ENCODE measurements around the gene TBK1.
"Not testable (repeated sequence)": the region's sequence is repeated elsewhere in the genome, so short reads cannot be mapped to it uniquely, and the experiment has no call there.

TBK1 gene

GRCh38 chr12:64497484-64497883 is 45.6 kb downstream of the TBK1 start:
- no peak for DNase-seq (ENCODE audit: low spot score)

DNA sequence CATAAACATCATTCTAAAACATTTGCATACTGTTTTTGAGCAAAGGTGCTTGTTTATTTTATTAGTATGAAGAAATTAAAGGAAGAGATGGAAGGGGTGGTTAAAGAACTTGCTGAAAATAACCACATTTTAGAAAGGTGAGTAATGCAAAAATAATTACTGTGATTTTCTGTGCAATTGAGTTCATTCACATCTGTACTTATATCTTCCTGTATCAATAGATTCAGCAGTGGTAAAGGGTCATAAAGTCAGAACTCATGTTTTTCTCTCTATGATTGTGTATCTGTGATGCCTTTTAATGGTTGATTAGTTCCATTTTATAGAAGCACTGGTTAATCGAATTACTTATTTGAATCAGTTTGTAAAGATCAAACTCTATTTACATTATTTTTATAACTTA is 46.0 kb downstream of the TBK1 start:
- DNase-seq (ENCODE audit: low spot score) = no peak

DNA sequence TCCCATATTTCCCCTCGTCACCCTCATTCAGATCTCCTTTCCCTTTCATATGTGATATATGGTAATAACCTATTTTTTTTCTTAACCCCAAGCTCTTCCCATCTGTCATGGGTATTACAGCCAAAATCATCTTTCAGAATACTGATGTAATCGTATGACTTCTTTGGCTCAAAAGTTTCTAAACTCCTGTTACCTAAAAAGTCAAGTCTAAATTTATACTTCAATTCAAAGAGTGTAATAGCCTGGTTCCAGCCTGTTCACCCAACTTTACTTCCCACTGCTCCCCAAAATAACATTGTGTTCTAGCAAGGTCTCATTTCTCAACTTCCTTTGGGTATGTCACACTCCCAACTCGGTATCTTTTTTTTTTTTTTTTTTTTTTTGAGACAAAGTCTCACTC is 48.5 kb downstream of the TBK1 start:
- no peak for DNase-seq (ENCODE audit: low spot score)

DNA sequence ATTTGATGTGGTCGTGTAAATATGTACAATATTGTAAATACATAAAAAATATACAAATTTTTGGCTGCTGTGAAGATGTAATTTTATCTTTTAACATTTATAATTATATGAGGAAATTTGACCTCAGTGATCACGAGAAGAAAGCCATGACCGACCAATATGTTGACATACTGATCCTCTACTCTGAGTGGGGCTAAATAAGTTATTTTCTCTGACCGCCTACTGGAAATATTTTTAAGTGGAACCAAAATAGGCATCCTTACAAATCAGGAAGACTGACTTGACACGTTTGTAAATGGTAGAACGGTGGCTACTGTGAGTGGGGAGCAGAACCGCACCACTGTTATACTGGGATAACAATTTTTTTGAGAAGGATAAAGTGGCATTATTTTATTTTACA is 49.6 kb downstream of the TBK1 start:
- no peak for DNase-seq (ENCODE audit: low spot score)

DNA sequence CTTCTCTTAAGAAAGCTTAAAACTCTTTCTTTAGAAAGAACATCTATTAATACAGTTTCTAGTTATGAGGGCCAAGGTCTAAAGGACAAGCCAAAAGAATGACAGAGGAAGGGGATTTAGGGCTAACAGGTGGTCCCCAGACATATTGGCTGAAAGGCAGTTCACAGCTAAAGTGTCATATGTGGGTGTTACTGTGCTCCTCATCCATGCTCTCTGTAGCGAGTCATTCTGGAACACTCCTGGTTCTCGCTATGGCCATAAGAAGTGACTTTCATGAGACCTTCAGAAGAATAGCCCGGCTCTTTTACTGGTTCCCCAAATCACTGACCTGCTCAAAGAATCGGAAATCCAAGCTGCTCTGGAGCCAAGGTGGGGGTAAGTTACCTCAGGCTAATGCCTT is 55.0 kb downstream of the TBK1 start:
- DNase-seq (ENCODE audit: low spot score) = no peak

DNA sequence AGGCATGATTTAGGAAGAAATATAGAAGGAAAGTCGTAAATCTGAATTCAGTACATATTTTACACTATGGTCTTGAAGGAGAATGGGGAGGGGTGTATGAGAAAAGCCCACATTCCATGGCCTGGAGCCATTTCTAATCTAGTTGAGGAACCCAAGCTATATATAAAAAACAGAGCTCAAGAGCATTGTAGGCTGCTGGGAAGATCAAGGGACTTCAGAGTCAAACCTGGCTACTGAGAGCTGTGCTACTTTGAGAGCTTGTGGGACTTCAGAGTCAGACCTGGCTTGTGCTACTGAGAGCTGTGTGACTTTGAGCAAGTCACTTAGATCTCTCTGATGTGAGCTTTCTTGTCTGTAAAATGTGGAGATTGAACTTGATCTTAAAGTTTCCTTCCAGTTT is 58.7 kb downstream of the TBK1 start:
- DNase-seq (ENCODE audit: low spot score) = no peak

GRCh38 chr12:64518396-64518795 is 66.5 kb downstream of the TBK1 start:
- DNase-seq (ENCODE audit: low spot score) = no peak

DNA sequence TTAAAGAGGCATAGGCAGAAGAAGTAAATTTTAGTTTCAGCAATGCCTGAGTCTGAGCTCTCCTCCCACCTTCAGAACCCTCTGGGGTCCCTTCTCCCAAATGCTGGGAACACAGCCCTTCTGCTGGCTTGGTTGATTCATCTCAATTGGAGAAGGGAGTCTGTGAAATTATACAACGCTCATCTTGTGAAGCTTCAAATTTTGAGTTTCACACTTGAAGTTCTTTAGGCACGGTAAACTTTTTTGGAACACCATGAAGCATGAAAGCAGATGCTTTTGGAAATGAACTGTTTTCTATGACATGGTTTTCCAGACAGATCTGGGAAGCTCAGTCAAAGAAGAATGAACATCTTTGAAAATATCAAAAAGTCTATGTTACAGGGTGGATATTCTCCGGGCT is 69.9 kb downstream of the TBK1 start:
- no peak for DNase-seq (ENCODE audit: low spot score)

- DNase-seq (ENCODE audit: low spot score) = no peak
Measured at GRCh38 chr12:64522316-64522715, 70.4 kb downstream of the TBK1 start.

GRCh38 chr12:64522807-64523206 is 70.9 kb downstream of the TBK1 start:
- DNase-seq (ENCODE audit: low spot score) = no peak

GRCh38 chr12:64523565-64524444 is 71.9 kb downstream of the TBK1 start:
- not testable (repeated sequence) for DNase-seq (ENCODE audit: low spot score)

DNA sequence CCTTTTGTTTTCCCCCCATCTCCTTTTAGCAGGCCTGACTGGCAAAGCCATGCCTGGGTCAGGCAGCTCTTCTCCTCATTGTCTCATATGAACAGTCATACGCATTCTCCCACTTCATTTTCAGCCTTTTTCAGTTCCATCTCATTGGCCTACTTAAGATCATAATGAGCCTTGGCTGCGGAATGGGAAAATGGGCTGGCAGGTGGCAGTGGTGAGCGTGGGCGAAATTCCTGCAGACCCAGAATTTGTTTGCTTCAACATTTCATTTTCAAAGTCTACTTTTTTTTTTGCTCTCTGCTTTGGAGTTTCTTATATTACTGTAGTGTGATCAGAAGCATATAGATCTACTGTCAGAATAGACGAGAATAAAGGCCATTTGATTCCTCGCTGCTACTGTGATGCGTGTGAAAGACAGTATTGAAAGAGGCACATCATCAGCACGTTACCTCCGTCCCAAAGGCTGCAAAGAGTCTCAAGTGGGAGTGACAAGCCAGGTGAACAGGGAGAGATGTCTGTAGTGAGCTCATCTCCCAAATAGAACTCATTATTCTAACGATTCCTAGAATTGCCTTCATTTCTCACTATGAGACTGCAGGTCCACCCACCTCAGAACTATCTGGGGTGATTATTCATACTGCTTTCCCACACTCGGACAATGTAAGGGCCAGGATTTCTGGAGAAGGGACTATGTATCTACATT is 73.7 kb downstream of the TBK1 start:
- DNase-seq (ENCODE audit: low spot score) = no peak

- DNase-seq (ENCODE audit: low spot score) = no peak
Measured at GRCh38 chr12:64526859-64527258, 74.9 kb downstream of the TBK1 start.

- DNase-seq (ENCODE audit: low spot score) = no peak
Measured at GRCh38 chr12:64528616-64529015, 76.7 kb downstream of the TBK1 start.

GRCh38 chr12:64530566-64530965 is 78.6 kb downstream of the TBK1 start:
- no peak for DNase-seq (ENCODE audit: low spot score)

DNA sequence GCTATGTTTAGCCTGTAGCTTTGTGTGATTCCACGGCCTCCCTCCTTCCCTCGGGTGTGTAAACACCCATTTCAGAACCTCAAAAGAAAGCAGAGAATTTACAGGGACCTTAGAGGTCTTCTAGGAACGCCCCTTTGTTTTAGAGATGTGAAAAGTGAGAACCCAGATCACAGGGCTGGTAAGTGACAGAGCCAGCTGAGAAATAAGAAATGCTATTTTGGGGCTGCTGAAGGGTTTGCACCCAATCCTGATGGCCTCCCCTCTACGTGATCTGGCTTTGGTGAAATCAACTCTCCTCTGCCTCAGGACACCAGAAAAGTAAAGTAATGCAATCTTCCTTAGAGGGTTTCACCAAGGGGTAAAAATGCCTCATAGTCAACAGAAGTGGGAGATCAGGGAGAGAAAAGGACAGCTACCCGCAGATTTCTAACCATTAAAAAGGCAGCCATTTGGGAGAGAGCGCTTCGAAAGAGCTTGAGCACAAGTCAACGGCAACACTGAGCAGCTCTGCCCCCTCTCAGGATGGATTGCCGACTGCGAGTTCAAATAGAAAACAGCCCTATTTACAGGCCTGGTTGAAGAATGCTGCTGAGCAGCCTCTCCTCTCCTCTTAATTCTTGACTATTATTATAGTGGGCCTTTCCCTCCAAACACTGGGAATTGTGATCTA is 79.9 kb downstream of the TBK1 start:
- DNase-seq (ENCODE audit: low spot score) = no peak

DNA sequence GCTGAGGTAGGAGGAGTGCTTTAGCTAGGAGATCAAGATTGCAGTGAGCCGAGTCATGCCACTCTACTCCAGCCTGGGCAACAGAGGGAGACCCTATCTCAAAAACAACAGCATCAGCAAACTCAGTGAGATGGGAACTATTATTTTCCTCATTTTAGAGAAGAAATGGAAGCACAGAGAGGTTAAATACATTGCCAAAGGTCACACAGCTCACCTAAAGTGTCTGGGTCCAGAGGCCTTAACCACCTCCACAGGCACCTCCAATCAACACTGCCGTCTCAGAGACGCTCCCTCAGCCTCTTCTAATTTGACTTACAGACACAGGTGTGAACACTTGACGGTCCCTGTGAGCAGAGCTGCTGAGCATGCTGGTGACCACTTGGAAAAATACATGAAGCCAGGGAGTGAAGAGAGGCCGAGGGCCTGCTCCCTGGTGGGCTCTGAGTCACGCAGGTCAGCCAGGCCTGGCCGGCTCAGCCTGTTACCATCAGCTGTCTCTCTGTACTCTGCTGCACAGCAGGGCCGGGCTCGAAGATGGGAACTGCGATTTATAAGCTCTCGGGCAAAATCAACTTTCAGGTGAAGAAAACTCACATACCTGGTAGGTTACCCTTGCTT is 80.9 kb downstream of the TBK1 start:
- DNase-seq (ENCODE audit: low spot score) = no peak

DNA sequence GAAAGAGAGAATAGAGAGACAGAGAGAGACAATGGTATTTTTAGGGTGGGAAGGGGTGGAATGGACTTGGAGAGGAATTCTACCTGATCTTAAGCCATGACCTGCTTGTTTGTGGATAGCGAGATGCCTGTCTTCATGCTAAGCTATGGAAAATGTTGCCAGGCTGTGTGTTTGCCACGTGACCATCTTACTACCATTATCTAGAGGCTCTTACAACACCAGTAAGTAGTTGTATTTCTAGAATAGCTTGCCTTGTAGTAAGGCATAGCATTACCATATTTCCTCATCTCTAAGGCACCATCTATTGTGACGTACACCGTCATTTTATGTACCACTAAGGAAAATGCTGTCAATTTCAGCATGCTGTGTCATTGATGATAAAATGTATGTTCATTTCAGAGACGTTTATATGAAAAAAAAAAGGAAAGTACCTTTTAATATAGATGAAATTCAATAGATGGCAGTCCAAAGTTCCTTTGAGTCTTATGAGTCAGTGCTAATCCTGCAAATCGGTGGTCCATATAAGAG is 82.8 kb downstream of the TBK1 start:
- DNase-seq (ENCODE audit: low spot score) = no peak

DNA sequence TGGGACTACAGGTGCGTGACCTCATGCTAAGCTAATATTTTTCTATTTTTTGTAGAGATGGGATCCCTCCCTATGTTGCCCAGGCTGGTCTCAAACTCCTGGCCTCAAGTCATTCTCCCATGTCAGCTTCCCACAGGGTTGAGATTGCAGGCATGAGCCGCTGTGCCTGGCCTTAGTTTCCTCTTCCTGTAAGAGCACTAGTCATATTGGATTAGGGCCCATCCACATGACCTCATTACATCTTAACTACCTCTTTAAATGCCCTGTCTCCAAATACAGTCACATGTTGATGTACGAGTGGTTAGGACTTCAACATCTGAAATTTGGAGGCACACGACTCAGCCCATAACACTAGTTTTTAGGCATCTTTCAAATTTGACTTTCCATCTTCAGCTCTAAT is 86.2 kb downstream of the TBK1 start:
- DNase-seq (ENCODE audit: low spot score) = no peak

DNA sequence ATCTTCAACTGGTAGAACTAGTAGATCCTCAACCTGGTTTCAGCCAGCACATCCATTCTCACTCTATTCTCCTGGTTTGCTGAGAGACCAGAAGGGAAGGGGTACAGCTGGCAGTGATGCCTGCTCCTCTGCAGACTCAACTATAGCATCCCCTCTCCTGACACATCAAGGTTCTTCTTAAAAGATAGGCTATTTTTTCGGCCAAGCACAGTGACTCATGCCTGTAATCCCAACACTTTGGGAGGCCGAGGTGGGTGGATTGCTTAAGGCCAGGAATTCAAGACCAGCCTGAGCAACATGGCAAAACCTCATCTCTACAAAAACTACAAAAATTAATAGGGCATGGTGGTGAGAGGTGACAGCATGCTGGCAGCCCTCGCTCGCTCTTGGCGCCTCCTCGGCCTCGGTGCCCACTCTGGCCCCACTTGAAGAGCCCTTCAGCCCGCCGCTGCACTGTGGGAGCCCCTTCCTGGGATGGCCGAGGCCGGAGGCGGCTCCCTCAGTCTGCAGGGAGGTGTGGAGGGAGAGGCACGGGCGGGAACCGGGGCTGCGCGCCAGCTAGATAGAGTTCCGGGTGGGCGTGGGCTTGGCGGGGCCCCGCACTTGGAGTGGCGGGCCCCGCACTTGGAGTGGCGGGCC is 90.6 kb downstream of the TBK1 start:
- not testable (repeated sequence) for DNase-seq (ENCODE audit: low spot score)

DNA sequence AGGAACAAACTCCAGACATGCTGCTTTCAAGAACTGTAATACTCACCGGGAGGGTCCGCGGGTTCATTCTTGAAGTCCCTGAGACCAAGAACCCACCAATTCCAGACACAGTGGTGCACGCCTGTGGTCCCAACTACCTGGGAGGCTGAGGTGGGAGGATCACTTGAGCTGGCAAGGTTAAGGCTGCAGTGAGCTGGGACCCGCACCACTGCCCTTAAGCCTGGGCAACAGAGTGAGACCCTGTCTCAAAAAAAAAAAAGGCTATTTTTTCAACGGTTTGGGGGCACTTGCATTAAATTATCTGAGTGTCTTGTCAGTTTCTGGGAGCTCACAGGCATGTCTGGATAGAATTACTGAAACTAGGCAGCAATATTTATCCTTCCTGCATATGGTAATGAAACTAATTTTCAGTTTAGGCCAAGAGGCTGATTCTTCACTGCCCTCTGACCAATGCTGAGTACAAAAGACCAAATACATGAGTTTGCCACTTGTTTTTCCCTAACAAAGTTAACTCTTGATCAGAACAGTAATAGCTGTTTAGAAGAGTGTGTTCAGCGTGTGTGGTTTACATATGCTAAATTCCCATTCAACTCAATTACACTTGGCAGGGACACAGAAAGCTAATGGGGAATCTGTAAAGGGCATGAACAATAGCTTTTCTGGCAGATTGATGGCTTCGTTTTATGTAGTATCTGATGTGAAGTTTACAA is 92.6 kb downstream of the TBK1 start:
- no peak for DNase-seq (ENCODE audit: low spot score)
